Cortex of kidney (tissue), 1 donor: ENCODE data around the gene ZDHHC14.
"Not testable (repeated sequence)": the region's sequence is repeated elsewhere in the genome, so short reads cannot be mapped to it uniquely, and the experiment has no call there.

Source experiments
- DNase-seq: peaks from one replicate; lab custom pipeline; 2025; lab: John Stamatoyannopoulos, UW

The ZDHHC14 gene

DNA sequence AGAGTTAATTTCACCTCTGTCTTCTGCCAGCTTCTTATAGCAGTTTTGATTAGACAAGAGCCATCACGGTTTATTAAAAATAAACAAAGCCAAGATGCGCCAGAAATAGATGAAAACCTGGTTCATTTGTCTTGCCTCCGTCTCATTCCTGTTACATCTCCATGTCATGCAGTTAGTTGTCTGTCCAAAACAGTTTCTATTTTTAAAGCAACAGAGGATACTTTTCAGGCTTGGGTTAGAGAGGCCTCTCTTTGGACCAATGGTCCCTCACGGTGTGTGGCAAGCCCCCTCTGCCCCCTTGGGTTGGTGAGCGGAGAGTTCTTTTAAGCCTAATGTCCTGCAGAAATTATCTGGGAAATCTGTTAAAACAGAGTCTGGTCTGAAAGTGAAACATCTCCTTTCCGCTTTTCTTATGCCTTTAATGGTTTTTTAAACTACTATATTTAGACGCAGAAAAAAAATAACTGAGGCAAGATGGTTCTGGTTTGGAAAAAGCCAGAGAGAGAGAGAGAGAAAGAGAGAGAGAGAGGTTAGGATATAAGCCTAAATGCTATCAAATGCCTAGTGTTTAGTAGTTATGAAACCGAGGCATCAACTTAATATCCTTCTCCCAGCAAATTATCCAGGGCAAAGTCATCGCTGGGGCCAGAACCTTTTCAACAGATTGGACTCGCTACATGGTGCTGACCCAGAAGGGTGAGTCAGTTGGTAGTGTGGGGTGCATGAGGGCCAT is 64.5 kb downstream of the ZDHHC14 start:
- no peak for DNase-seq

DNA sequence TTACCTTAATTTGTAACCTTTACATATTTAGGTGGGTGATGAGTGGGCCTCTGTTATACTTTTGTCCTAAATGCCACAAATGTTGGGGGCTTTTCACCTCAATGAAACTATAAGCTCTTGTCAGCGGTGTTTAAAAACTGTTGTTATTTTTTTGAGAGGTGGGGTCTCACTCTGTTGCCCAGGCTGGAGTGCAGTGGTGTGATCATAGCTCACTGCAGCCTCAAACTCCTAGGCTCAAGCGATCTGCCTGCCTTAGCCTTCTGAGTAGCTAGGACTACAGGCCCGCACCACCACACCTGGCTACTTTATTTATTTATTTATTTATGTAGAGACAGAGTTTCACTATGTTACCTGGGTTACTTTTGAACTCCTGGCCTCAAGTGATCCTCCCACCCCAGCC is 66.7 kb downstream of the ZDHHC14 start:
- DNase-seq, result no peak

DNA sequence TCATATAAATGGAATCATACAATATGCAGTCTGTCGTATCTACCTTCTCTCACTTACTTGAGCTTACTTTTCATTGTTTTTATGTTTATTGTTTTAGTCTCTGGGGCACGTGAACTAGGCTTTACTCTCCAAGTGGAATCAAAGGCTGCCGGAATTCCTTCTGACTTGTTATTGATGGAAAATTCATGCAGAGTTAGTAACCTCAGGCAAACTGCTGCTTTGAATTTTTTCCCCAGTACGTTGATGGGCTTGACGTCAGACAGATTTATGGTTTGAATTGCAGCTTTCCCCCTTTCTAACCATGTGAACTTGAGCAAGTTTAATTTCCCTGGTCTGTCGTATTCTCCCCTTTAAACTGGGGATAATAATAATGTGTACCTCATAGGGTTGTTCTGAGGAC is 68.6 kb downstream of the ZDHHC14 start:
- no peak for DNase-seq

DNA sequence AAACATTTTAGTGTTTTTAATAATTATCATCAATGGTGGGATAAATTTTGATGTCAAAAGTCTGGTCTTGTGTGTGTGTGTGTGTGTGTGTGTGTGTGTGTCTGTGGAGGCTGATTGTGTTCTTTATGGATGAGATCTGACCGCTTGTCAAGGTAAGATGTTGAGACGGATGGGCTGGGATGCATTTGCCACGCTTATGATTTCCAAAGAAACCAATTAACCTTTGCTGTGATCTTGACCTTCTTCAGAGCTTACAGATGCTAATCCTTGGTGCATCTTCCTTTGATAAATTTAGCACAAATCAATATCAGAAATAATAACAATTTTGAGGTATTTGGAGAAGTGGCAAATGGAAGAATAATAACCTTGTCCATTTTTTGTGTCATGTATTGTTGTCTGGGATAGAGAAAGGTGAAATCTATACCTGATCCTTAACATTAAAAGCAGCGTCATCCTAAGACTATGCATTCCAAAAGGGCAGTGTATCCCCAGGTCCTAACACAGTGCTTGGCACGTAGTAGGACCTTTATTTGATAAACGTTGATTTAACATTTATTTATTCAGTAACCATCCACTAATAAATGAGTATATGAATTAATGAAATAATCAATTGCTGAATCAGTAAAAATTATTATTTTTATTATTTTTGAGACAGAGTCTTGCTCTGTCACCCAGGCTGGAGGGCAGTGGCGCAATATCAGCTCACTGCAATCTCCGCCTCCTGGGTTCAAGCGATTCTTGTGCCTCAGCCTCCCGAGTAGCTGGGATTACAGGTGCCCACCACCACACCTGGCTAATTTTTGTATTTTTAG is 70.1 kb downstream of the ZDHHC14 start:
- no peak for DNase-seq

DNA sequence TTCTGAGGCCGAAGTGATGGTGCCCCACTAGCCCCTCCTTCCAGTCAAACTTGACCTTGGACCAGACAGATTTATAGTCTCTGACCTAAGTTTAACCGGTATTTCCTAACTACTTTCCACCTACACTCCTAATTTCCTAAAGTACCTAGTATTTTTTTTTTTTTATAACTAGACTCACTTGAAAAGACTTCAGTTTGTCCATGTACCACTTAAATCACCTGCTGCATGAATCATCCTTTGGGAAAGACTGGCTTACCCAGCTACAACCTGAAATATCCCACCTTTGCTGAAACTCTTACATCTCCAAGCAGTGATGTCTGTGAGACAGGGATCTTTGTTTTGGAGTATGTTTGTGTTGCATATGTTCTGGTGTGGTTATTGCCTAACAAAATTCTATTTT is 71.1 kb downstream of the ZDHHC14 start:
- DNase-seq, result no peak

DNA sequence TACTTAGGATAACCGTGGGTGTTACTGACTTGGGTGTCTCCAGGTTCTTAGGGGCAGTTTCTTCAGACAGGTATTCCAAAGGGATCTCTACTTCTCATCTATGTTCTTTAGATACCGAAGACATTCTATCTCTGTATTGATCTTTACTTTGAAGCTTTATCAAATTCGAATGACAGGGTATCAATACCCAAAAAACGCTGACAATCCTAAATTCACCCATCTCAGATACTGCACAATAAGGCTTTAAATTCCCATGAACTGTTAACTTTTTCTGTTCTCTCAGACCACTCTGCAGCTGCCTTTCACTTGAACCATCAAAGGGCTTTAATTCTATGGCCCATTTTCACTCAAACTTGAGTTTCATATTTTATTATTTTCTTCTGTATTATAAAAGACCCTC is 72.1 kb downstream of the ZDHHC14 start:
- DNase-seq, result no peak

DNA sequence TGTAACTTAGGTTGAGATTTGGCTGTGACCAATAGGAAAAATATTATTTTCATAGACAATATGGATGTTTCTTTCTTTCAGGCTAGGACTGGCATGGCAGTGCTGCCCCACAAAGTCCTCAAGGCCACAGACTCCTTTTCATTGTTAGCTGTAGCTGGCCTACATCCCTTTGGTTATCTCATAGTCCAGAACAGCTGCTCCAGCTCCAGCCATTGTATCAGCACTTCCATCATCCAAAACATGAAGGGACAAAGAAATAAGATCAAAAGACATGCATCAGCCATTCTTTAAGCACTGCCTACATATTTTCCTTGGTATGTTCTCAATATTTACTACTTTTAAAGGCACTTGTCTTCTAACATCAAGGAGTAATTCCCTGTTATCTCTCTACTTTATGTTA is 73.0 kb downstream of the ZDHHC14 start:
- DNase-seq, result no peak

DNA sequence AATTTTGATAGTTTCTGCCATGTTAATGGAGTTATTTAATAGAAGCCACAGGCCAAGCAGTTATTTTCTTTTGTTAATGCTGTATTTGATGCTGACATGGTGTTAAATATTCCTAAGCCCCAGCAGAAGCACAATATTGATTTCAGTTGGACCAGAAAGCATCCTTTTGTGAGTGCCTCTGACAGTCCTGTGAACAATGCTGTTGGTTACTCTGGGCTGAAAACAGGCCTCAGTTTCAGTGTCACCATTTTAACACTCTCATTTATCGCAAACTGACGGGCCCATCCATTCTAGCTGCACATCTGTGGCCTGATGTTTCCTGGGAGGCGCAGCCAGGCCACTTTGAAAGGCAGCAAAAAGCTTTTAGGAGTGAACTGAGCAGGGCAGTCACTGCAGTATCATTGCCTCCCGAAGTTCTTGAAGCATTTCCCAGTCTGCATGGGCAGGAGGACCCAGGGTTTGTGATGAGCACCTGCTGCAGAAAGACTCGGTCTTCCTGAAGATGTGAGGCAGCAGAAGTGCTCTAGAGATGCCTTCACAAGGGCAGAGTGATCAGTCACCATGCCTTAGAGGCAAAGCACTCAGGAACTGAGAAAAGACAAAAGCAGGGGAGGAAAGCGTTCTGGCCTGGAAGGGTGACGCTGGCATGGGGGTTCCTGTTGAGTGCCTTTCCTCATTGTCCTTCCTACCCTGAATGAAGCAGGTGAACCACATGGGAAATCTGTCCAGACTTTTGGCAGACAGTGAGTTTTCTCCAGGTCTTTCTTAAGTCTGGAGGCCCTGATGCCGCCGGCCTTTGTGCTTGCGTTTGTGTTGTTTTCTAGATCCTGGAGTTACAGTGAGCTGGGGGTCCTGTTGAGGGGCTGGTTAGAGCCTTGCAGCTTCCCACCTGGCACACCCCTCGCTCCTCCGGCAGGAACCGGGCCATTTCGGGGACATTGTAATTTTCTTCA is 74.0 kb downstream of the ZDHHC14 start:
- no peak for DNase-seq

DNA sequence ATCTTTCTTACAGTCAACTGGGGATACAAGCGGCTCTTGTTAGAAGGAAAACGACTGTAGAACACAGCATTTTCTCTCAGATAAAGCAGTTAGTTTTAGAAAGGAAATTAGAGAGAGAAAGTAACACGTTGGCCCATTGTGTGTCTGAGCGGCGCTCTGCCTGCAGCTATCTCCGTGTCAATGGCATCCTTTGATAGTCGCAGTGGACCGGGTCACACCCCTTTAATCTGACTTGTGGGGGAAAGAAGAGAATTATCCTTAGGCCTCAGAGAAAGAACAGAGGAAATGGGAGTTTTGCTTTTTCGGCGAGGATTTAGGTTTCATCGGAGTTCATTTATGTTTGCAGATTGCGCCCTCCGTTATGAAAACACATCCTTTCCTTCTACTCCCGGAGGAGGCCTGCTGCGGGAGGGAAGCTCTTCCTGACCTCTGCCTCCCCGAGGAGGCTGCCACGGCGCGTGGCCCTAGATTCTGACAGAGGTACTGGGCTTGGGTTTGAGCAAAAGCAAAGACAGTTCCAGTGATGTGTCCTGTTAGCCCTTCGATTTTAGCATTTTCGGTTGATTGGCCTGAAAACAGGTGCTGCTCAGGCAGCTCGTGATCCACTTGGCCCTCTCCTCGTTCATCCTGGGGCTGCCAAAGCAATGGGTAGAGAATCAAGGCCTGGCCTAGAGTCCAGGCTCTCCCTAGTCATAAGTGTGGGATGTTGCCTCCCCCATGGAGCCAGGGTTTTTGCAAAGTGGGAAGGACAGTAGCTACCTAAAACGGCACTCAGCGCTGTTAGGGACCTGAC is 74.9 kb downstream of the ZDHHC14 start:
- no peak for DNase-seq

DNA sequence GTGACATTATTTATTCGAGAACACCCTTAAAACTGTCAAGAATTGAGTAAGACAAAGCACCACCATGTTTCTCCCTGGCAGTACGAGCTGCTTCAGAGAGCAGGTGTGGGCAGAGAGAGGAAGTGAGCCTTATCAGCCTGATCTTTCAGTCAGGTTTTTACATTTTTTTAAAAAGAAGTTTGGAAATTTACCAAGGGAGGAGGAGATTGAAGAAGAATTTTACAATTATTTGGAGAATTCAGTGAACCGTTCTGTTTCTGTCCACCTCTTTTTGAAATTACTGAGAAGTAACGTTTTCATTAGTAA is 75.5 kb downstream of the ZDHHC14 start:
- no peak for DNase-seq

DNA sequence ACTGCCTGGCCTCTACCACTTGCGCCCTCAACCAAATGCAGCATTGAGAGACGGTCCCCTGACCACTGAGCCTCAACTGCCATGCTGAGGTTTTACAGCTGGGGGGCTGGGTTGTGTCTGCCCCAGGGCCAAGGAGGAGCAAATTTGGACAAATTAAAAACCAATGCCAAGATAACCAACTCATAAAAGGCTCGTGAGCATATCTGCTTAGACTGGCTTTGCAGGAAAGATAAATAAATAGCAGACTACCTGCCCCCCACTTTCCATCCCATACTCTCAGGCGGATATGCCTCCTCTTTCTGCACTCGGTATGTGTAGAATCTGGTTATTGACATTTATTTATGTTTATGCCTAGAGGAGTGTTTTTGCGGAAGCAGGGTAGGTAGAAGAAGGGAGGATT is 76.8 kb downstream of the ZDHHC14 start:
- DNase-seq, result no peak

DNA sequence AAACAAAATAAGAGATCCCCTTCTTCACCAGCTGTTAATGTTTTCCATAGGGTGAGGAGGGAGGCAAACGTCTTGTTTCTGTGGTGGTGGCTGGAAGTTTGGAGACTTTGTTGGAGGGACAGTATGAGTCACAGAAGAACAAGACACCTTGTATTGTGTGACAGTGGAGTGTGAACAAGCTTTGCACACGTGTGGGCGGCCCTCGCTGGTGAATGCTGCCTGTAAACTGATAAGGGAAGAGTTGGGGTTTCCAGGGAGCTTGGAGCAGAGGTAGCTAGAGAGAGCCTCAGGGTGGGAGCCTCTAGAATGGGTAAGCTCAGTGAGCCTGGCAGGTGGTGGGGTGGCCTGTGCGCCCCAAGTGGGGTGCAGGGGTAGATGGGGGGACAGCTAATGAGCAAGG is 78.3 kb downstream of the ZDHHC14 start:
- no peak for DNase-seq

DNA sequence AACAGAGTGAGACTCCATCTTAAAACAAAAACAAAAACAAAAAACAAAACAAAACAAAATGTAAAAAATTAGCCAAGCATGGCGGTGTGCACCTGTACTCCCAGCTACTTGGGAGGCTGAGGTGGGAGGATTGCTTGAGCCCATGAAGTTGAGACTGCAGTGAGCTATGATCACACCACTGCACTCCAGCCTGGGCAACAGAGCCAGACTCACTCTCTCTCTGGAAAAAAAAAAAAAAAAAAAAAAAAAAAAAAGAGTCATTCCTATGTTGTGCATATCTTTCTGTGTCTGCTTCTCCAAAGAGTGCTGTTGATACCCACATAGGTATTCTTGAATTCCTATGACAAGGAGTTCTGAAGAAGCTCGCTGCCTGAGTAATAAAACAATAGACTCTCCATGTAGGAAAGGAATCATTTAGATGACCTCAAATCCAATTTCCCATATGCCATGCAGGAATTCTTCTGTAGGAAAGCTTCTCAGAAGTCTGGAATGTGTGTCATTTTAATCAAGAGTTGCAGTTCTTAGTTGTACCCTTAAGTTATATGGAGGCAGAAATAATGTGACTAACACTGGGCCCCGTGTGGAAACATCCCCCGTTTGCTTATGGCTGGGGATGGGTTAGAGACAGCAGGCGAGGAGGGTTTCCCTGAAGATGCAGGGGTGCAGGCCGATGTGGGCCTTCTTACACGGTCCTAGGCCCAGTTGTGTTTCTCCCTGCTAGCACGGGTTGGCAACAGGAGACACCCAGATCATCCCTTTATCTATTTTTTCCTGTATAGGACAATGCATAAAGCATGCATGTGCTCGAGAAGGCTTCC is 79.4 kb downstream of the ZDHHC14 start:
- DNase-seq, result no peak

DNA sequence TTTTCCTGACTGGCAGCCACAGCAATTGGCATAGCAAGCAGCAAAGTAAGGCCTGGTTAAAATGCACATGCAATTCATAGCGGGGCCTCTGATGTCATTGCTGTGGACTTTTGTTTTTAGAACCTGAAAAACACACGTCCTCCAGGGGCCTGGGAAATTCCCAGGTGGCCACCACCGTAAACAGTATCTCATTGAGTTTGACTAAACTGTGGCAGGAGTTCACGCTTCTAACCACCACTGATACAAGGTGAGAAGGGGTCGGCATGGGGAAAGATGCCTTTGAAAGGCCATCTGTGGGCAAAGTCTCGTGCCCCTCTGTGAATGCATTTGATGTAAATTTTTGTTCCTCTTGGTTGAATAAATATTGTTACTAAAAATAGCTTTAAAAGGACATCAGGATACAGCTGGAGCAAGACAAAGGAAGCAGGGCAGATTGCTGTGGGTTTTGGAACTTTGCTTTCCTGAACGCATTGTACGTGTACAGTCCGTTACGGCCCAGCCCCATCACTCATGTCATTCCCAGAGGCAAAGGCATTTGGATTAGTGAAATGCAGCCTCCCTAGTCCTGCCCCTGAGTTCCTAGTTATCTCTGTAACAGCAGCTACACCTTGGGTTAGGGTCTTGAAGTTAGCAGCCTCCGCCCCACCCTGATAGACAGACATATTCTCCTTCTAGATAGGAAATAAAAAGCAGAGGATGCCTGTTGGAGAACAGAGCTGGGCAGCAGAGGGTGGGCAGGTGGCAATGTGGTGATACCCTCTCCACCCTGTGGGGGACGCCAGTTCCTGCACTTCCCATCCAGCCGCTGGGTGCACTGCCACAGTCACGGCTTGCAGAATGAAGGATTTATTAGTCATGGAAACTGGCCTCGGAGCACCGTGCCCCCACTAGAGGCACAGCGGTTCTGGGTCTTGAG is 80.3 kb downstream of the ZDHHC14 start:
- no peak for DNase-seq

DNA sequence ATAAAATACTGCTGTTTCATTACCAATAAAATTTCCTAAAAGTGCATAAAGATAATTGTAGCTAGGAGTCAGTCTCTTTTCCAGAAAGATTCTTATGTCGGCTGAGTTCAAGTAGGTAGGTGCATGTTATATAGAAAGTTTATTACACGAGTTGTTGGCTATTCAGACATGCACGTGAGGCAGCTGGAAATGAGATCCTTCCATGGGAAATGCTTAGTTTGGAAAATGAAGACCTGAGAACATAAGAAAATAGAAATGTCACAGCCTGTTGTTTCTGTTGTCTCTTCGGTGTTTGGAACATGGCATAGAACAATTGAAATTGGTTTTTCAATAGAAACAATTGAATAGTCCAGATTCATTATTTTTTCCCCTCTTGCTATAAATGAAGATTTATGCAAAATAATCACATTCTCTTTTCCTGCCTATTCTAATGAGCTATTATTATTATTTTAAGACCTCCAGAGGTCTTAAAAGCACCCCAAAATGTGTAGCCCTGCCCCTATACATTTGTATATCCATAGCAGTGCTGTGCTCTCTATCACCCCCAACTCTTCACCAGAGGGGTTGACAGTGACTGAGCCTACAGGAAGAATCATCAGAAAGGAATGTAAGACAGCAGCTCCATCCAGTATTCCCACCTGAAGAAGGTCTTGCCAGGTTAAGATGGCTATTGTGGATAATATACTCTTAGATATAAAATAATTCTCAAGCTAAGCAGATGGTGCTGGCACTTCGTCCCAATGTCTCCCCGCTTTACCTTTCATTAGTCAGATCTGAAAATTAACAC is 82.2 kb downstream of the ZDHHC14 start:
- DNase-seq, result no peak

DNA sequence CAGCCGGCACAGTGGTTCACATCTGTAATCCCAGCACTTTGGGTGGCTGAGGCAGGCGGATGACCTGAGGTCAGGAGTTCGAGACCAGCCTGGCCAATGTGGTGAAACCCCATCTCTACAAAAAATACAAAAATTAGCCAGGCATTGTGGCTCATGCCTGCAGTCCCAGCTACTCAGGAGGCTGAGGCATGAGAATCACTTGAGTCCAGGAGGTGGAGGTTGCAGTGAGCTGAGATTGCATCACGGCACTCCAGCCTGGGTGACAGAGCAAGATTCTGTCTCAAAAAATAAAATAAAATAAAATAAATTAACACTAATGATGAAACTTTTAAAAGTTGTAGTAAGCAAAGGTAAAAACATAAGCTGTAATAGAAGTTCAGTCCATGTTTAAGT is 82.7 kb downstream of the ZDHHC14 start:
- DNase-seq, result not testable (repeated sequence)

DNA sequence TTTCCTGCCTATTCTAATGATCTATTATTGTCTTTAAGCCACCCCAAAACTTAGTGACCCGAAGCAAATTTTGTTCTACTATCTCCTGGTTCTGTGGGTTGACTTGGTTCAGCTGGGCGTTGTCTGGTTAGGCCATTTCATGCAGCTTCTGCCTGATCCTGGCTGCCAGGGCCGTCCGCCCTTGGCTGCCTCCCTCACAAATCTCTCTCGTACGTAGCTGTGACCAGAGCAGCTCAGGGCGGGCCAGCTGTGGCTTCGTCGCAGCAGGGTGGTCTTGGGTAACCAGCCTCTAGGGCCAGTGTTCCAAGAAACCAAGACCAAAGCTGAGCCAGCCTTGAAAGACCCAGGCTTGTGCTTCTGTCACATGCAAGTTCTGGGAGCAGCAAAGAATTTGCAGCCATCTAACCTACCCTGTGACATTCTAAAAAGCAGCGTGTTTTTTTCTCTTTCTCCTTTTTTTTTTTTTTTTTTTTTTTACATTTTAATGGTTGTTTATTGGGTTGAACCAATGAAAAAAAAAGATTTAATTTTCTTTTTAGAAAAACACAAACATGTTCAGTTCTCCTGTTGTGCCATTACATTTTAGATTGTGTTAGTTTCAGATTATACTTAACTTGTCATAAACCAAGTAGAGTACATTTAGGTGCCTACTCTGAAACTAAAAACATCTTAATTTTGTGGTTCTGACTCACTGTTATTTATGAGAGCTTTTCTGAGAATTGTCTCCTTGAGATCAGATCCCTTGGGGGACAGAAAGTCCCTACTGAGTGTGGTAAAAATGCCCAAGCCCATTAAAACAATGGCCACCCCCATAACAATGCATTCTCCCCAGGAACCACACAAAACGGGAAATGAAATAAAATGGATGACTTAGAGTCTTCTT is 83.9 kb downstream of the ZDHHC14 start:
- DNase-seq, result no peak

DNA sequence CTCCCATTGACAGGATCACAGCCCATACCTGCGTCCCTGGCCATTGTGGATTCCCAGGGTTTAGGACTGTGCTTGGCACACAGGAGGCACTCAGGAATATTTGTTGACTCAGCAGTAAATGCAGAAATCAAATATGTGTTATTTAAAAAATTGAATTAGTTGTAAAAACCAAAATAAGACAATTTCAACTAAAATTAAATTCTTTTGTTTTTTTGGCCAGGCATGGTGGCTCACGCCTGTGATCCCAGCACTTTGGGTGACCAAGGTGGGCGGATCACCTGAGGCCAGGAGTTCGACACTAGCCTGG is 85.3 kb downstream of the ZDHHC14 start:
- no peak for DNase-seq
